ENCODE measurements around the gene LTBP4.
A peak's percentile ranks its signal among the peaks of the same experiment; 100 is the strongest.

Gene LTBP4

GRCh38 chr19:40662925-40663694 is 61.9 kb downstream of the LTBP4 start:
- DNase-seq (ENCODE audit: low read depth, low spot score): peak; percentile 93

- DNase-seq (ENCODE audit: low read depth, low spot score): peak; percentile 14
Measured at GRCh38 chr19:40663695-40664692, 62.8 kb downstream of the LTBP4 start.

DNA sequence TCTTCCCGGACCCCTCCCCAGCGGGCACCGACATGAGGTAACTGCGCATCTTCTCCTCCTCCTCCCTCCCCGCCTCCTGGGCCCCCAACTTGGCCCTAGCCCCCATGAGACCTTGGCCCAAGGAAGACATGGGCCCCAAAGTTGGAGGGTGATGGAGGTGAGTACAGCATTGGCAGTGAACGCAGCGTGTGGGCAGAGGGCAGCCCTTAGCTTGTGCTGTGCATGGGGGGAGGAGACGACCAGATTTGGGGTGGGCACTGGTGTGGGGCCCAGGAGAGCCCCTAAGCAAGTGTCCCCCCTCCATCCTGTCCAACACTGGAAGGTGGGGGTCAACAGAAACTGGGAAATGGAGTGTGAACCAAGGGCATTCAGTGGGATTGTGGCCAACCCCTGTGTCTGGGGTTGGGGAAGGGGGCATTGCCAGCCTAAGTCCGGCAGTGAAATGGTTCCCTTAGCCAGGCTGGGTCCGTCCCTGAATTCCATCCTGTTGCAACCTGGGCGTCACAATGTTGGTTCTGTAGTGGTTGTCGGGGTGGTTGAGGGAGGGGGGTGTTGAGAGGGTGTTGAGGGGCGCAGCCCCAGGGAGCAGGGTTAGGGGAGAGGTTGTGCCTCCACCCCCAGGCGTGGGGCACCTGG is 65.8 kb downstream of the LTBP4 start:
- no peak for DNase-seq (ENCODE audit: low read depth, low spot score)

- no peak for DNase-seq (ENCODE audit: low read depth, low spot score)
Measured at GRCh38 chr19:40667602-40668001, 66.4 kb downstream of the LTBP4 start.

- DNase-seq (ENCODE audit: low read depth, low spot score): no peak
Measured at GRCh38 chr19:40668991-40669614, 67.9 kb downstream of the LTBP4 start.

- DNase-seq (ENCODE audit: low read depth, low spot score): no peak
Measured at GRCh38 chr19:40671404-40671803, 70.2 kb downstream of the LTBP4 start.

GRCh38 chr19:40672038-40672437 is 70.9 kb downstream of the LTBP4 start:
- DNase-seq (ENCODE audit: low read depth, low spot score): no peak

DNA sequence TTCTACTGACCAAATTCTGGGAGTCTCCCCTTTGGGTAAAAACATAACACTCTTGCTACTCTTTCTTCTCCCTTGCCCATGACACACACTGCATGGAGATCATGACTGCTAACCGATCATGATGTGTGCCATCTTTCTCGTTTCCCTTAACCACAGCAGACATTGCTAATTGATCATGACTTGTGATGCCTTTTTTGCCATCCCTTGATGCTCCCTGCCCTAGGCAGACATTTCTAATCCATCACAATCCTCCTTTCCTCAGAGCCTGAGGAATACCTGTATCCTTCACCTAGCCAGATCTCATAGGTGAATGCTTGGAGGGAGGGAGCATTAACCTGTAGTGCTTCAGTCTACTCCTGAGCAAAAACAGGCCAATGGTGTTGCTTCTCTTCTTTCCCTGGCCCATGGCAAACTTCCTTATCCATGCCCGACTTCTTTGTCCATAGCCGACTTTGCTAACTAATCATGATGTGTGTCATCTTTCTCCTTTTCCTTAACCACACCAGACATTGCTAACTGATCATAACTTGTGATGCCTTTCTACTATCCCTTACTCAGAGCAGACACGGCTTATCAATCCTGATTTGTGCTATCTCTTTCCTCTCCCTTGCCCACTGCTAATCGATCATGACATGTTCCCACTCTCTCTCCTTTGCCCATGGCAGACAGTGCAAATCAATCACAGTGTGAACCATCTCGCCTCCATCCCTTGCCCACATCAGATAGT is 71.6 kb downstream of the LTBP4 start:
- no peak for DNase-seq (ENCODE audit: low read depth, low spot score)

- DNase-seq (ENCODE audit: low read depth, low spot score): no peak
Measured at GRCh38 chr19:40673397-40673796, 72.2 kb downstream of the LTBP4 start.

DNA sequence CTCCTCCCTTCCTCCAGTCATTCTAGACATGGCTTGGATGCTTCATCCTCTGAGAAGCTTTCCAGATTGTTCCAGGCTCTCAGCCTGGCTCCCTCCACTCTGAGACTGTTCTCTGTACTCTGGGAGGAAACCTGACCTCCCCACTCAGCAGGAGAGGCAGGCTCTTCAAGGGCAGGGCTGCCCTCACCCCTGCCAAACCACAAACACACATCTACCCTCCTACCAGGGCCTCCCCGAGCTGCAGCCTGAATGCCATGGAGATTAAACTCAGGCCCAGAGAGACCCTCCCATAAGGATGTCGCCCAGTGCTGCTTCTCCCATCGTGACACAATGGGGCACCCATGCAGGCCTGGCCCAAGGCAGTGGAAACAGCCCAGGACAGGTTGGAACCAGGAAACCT is 73.1 kb downstream of the LTBP4 start:
- DNase-seq (ENCODE audit: low read depth, low spot score): no peak

- DNase-seq (ENCODE audit: low read depth, low spot score): no peak
Measured at GRCh38 chr19:40677156-40677555, 76.0 kb downstream of the LTBP4 start.
